Measurements from ENCODE around the gene SMC5.
"Not testable (repeated sequence)": the region's sequence is repeated elsewhere in the genome, so short reads cannot be mapped to it uniquely, and the experiment has no call there.

SMC5 gene

DNA sequence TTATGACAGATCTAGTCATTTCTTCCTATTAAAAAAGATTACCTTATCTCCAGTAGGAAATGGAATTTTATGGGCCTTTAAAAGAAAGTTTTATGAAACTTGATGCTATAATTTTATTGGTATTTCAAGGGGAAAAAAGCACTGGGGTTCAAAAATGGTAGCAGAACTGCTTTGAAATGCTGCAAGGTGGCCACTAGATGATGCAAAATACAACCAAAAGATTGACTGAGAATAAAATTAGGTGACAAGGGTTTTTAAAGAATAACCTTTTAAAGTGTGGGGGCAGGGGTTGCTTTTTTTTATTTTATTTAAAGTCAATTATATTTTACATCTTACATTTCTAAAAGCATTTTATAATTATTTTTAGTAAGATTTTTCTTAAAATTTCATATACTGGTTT lies 94.0 kb downstream of the SMC5 start:
- no peak for DNase-seq (ENCODE audit: insufficient read length, low spot score)
- no peak for FAIRE-seq

DNA sequence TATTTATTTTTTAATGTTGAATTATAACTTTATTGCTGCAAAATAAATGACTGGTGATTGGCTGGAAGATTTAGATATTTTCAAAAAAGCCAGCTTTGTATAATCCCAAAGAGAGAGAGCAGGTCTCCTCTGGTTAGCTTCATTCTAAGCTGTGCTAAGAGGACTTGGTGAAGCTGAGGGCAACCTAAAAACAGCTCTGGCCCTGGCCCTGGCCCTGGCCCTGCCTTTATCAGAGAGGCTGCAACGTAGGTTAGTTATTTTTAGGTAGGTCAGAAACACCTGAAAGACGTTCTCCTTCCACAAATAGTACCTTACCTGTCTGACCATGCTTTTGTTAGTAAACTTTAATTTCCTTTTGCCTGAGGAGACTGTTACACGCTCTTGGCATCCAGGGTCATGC lies 97.0 kb downstream of the SMC5 start:
- DNase-seq (ENCODE audit: insufficient read length, low spot score) (no peak), FAIRE-seq (no peak)

DNA sequence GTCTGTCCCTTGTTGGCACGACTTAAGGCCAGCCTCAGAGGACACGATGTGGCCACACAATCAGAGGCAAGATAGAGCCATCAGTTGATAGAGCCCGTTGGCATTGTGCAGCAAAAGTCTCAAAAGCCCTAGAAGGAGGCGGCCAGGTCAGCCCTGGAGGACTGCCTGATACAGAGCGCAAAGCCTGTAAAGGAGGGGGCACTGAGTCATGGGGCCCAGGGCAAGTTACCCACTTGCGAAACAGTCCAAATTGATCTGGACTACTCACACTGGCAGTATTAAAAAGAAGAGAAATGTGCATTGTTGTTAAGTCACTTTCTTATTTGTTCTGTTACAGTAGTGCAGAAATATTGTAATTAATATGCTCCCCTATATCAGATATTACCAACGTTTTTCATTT lies 104.2 kb downstream of the SMC5 start:
- no peak for DNase-seq (ENCODE audit: insufficient read length, low spot score)

DNA sequence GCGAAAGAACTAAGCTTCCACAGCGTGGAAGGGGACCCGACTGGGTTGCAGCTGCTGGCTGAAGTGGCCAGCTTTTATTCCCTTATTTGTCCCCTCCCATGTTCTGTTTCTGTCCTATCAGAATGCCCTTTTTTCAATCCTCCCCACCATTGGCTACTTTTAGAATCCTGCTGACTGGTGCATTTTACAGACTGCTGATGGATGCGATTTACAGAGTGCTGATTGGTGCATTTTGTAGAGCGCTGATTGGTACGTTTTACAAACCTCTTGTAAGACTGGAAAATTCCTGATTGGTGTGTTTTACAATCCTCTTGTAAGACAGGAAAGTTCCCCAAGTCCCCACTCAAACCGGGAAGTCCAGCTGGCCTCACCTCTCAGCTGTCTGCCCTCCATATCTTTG lies 105.0 kb downstream of the SMC5 start:
- DNase-seq (ENCODE audit: insufficient read length, low spot score) (no peak), FAIRE-seq (no peak)

More for the DNA sequence above, 104.2 kb downstream of the SMC5 start:
- no peak for FAIRE-seq

DNA sequence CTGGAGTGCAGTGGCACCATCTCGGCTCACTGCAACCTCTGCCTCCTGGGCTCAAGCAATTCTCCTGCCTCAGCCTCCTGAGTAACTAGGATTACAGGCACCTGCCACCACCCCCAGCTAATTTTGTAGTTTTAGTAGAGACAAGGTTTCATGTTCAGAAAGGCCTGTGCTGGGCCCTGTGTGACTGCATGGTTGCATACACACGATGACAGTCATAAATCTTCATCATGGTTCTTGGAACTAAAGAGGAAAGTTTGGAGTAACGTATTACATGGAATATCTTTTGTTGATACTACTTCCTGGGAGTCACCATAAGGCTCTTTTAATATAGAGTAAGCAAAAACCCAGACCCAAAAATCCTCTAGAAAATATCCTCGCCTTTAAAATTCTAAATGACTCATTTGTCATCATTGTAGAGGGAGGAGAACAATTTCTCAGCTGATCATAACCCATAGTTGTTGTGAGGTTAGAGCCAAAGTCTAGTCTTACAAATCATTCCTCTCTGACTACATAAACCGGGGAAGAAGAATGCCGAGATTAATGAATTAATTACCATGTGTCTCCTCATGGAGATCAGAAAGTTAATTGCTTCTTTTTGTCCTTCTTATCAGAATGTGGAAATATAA lies 108.6 kb downstream of the SMC5 start:
- DNase-seq (ENCODE audit: insufficient read length, low spot score), result no peak
- FAIRE-seq, result no peak

DNA sequence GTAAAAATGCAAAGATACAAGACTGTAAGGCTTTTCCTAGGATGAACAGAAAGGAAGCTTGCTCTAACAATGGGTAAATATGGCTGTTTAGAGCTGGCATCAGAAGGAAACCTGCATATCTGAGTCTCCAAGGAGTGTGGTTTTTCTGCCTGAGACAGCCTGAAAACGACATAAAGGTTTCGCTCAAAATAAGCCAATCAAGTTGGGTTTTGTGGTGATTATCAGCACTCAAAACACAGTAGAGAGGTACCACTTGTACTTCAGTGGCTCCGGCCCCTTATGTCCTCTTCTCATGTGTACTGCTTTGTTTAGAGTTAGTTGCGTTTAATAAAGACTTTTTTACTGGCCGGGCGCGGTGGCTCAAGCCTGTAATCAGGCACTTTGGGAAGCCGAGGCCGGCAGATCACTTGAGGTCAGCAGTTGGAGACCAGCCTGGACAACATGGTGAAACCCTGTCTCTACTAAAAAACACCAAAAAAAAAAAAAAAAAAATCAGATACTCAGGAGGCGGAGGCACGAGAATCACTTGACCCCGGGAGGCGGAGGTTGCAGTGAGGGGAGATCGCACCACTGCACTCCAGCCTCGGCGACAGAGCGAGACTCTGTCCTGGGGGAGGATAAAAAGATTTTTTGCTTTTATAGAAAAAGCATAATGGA lies 116.3 kb downstream of the SMC5 start:
- FAIRE-seq, result no peak
- no peak for DNase-seq (ENCODE audit: insufficient read length, low spot score)

DNA sequence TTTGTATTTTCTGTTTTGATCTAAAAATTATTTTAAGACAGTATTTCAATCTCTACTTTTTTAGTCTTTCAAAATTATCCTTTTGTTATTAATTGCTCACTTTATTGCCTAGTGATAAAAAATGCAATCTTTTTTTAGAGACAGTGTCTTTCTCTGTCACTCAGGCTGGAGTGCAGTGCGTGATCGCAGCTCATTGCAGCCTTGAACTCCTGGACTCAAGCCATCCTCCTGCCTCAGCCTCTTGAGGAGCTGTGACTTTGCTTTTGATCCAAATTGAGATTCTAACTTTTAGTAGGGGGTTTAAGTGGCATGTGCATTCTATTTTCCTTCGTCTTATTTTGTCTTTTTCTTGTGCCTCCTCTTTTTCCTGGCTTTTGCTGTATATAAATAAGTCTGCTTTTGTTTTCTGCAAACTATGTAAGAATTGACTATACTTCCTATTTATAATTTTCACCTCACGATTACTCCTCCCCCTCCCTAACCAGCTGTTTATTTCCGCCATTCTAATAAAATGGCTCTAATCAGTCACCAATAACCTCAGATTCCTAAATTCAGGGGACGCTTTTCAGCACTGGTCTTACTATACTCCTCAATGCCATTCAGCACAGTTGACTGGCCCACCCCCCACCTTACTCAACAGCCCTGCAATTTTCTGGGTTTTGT lies 123.4 kb downstream of the SMC5 start:
- FAIRE-seq (no peak), DNase-seq (ENCODE audit: insufficient read length, low spot score) (no peak)

DNA sequence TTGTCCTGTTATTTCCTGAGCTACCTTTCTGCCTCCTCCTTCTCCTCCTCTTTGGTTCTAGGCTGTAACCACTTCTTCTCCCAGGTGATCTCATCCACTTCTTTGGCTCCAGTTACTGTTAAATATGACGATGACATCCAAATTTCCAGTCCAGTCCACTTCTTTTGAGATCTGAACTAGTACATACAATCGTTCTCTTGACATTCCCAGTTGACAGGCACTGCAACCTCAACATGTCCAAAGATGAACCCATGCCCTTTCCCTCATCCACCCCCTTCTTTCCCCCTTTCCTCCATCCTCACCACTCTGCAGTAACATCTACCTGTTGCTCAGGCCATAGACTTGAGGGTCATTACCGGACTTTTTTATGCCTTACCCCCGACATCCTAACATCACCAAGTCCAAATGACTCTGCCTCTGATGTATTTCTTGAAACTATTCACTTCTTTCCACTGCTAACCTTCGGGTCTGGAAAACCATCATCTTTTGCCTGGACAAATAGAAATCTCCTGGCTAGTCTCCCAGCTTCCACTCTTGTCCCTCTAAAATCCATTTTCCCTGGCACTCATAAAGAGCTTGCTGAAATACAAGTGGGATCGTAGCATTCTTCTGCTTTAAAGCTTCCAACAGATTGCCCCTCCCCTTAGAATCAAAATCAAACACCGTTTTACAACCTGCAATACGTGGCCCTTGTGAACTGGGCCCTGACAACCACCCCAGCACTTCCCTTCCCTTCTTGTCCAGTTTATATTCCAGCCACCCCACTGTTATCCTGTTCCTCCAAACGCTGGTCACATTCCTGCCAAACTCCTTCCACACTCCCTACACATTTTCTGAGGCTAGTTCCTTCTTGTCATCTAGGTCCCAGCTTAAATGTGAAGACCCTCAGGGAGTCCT lies 124.2 kb downstream of the SMC5 start:
- DNase-seq (ENCODE audit: insufficient read length, low spot score), result no peak
- FAIRE-seq, result no peak

DNA sequence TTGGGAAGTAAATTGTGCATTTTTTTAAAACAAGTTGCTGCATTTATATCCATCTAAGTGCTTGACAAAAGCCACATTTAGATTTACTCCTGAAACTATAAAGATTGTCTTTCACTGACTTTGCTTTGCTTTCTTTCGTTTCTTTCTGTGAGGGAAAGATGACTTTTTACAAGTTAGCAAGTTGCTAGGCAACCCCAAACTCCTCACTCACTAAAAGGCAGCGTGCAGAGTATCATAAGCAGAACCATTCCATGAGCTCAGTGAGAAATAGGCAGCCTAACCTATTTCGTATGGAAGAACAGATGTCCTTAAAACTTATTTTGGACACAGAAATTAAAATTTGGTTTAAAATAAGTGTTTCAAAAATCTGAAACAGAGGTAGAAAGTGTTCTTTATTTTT lies 126.6 kb downstream of the SMC5 start:
- FAIRE-seq, result no peak
- DNase-seq (ENCODE audit: insufficient read length, low spot score), result no peak

DNA sequence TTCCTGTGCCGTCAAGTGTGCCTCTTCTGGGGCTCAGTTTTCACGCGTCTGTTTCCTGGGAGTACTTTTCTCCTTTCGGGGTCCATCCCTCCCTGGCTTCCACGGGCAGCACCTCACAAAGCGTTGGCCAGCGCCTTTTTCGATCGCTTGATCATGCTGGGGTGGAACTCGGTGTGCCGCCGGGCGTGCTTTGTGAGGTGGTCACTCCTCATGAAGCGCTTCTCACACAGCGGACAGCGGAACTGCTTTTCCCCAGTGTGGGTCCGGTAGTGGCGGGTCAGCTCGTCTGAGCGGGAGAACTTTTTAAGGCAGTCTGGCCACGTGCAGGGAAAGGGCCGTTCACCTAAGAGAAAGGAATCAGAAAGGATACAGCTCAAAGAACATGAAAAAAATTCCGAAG lies 128.9 kb downstream of the SMC5 start:
- FAIRE-seq (no peak), DNase-seq (ENCODE audit: insufficient read length, low spot score) (no peak)

DNA sequence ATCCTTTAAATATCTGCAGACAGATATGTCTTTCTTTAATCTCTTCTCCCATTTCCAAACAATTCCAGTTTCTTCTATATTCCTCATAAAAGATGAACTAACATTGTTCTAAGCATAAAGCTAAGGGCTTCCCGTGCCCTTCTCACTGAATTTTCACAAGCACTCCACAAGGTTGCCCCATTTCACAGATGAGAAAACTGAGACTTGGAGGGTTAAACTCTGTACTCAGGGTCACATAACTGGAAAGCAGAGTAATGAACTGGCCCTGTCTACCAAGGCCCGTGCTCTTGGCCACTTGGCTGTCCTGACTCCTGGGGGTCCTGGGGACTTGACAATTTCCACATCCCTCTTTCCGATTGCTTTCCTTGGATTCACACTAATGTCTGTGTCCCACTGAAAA lies 130.4 kb downstream of the SMC5 start:
- FAIRE-seq (no peak), DNase-seq (ENCODE audit: insufficient read length, low spot score) (no peak)

DNA sequence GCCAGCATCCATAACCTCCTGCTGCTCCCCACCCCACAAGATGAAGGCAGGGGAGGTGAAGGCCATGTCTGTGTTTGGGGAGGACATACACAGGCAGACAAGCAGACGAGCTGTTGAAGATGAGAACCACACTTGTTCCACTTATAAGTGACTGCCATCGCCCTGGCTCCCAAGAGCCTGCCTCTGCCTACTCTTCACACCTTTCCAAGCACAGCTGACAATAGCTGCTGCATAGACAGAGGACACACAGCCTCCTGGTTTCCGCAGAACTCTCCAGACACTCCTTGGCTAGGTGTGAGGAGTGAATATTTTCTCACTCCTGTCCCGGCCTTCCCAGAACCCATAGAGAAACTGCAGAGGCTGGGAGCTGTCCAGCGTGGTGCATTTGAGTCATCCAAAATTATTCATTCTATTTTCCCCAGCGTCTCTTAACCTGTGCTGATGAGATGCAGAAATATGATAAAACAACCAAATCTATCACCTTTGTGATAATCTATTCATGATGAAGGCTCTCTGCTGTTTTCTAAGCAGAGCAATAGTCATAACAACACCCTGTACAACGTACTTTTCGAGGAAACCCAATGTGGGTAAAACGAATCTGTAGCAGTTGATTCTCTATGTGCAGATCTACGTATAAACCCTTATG lies 131.0 kb downstream of the SMC5 start:
- no peak for FAIRE-seq
- no peak for DNase-seq (ENCODE audit: insufficient read length, low spot score)

DNA sequence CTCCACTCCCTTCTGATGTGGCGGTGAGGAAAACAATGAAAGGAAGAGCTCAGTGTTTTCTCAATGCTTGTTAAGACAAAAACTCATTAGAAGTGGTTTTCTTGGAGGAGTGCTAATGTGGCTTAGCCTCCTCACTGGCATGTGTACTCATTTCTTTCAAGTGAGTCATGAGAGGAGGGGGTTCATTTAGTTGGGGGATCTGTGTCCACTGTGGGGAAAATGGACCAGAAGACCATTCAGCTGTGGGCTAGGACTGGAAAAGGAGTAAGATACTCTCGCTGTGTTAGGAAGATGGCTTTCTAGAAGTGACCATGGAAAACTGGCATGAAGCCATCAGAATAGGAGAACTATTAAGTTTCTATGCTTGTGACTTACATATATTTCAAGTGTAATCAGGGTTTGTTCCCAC lies 132.2 kb downstream of the SMC5 start:
- FAIRE-seq, result no peak
- no peak for DNase-seq (ENCODE audit: insufficient read length, low spot score)

DNA sequence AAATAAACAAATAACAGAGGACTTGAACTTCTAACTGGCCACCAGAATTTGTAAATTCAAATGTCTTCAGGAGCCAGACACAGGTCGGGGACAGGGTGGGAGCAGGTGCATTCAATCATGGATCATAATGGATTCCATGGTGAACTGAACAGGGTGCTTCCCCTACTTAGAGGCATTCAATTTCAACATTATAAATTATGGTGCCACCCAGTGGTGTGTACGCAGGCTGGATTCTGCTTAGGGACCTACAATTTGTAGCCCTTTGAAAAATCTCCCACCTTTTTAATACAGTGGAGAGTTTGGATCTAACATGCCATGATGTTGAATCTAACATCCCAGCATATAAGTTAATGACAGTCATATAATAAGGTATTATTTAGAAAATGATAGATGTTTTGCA lies 133.4 kb downstream of the SMC5 start:
- DNase-seq (ENCODE audit: insufficient read length, low spot score) (no peak), FAIRE-seq (no peak)

DNA sequence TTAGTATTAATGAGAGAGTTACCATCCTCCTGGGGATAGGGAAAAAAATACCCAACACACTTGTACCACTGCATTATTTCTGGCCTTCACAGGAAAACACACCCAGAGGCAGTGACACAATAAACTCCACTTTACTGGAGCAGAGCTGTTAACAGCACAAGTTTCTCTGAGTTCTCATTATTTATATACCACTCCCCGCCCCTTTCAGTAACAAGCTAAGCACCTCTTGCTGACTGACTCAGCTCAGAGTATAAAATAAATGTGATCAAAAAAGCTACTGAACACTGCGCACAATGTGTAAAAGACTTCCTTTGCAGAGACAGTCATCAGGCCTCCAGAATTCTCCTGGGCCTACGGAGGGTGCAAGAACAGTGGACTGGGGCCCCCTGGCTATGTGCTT lies 134.1 kb downstream of the SMC5 start:
- FAIRE-seq (no peak), DNase-seq (ENCODE audit: insufficient read length, low spot score) (no peak)

DNA sequence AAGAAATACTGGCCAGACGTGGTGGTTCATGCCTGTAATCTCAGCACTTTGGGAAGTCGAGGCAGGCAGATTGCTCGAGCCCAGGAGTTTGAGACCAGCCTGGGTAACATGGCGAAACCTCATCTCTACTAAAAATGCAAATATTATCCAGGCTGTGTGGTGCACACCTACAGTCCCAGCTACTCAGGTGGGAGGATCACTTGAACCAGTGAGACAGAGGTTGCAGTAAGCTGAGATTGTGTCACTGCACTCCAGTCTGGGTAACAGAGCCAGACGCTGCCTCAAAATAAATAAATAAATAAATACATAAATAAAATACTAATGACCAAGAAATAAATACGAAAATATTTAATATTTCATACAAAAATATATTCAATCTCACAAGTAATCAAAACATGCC lies 136.9 kb downstream of the SMC5 start:
- DNase-seq (ENCODE audit: insufficient read length, low spot score) (no peak), FAIRE-seq (no peak)

DNA sequence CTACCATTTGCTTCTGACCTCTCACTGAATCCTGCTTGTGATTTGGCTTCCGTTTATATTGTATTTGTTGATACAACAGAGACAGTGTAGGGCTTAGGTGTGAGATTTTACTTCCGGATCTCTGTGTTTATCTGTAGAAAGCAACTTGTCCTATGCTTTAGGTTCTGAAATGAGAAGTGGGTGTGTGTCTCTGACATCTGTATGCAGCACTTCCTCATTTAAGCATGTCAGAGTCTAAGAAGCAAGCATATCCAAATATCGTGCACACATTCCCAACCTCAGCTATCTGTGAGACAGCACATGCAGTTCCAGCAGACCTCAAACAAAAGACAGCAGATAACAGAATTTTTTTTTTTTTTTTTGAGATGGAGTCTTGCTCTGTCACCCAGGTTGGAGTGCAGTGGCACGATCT lies 139.4 kb downstream of the SMC5 start:
- peak; percentile 93 for FAIRE-seq

DNA sequence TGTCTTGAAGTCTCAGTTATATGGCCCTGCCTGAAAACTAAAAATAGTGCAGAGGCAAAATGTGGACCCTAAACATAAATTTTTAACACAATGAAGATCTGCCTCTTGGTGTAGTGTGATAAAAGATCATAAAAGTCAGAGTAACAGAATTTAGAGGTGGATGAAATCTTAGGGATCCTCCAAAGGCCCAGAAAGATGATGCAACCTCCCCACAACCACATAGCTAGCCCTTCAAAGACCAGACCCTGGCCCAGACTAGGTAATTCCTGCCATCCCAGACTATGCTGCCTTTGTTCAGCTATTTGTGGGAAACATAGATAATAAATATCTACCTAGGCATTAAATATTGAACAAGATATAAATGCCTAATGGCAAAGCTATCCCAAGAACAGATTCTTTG lies 140.4 kb downstream of the SMC5 start:
- FAIRE-seq, result no peak
- DNase-seq (ENCODE audit: insufficient read length, low spot score), result no peak

More for the DNA sequence above, 139.4 kb downstream of the SMC5 start:
- peak; percentile 23 for DNase-seq (ENCODE audit: insufficient read length, low spot score)

DNA sequence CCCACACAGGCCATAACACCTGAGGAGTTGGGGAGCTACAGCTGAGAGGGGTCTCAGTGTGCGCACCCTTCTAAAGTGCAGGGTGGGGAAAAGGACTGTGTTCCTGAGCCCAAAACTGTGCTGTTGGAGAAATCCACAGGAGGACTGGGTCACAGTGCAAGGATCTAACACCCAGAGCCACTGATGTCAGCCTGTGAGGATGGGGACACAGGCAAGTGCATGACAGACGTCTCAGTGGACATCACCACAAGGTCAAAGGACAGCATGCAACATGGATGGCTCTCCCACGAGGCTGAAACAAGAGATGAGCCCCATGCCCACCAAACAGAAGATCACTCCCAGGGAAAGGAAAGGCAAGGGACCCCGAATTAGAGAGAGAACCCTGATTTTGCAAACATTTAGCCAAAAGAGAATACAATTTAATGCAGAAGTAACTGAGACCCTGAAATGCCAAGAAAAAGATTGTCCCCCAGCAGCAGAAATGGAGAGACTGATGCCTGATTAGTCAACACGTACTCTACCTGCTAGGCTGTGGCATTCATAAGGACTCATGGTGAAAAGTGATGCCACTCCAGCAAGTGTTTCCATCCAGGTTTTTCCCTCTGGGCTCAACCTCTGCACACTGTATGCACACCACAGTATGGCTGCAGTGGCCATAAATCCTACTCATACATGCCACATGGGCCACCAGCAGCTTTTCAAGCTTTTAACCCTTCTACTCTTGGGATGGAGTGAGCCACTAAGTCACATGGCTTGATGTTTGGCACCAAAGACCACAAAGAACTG lies 141.5 kb downstream of the SMC5 start:
- DNase-seq (ENCODE audit: insufficient read length, low spot score) (no peak), FAIRE-seq (no peak)

DNA sequence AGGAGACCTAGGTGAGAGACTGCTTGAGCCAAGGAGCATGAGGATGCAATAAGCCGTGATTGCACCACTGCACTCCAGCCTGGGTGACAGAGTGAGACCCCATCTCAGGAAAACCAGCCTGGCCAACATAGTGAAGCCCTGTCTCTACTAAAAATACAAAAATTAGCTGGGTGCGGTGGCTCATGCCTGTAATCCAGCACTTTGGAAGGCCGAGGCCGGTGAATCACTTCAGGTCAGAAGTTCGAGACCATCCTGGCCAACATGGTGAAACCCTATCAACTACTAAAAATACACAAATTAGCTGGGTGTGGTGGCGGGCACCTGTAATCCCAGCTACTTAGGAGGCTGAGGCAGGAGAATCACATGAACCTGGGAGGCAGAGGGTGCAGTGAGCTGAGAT lies 142.5 kb downstream of the SMC5 start:
- not testable (repeated sequence) for FAIRE-seq; DNase-seq (ENCODE audit: insufficient read length, low spot score)
